HG03457 (cell line): ENCODE measurements around the gene ZNF22.

Experiments used
- ATAC-seq: cut with Tn5 transposase; IDR thresholded peaks from one replicate; pipeline ENCODE4 v1.9.1; 2021; ENCODE audit warnings: moderate number of reproducible peaks; ENCODE audit not compliant: unreplicated experiment

ZNF22 gene

DNA sequence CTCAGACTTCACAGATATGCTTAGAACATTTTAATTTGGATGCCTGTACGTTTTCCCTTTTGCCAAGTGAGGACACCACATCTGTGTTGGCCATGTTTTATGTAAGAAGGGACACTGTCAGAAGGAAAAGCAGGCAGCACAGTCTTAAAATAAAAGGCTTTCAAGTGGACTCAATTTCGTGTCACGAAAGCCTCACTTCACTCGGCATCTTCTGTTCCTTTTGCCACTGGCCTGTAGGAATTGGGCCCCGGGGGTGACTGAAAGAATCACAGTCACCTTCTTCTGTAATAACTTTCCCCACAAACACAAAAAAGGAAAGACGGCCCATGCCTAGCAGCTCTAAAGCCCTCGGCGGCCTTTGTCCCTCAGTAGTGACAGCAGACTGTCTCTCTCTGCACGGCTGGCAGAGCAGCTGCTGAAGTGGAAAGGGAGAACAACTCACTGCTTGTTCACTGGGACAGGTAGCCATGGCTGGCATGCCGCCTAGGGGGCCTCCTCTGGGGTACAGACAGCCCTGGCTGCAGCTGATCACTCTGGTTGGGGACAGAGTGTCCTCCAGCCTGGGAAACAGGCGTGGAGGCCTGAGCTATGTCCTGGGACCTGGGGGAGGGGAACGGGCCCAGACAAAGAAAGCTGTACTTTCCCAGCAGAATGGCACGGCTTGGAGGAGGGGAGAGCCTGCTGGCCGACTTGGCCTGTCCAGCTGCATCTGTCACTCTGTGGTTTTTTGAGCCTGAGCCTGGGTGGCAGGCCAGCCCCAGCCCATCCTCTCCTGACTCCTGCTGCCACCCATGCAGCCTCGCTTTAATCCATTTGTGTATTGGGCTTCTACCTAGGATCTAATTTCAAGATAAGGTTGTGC, 36.7 kb upstream of the ZNF22 start:
- no peak for ATAC-seq

DNA sequence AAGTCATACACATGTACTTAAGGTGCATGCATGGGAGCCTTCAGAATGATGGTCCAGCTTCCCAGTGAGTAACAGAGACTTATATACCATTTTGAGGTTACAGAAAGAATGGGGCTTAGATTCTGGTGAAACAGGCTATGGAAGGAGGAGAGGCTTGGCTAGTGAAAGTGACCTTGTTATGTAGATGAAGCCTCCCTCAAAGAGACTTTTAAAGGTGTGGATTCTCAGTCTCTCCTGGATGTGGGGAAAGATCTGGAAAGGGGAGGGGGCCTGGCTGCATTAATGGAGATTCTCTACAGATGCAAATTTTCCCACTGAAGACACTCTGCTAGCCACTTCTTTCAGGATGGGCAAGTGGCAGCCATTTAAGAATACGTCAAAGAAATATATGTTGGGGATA, 35.6 kb upstream of the ZNF22 start:
- ATAC-seq, result no peak

DNA sequence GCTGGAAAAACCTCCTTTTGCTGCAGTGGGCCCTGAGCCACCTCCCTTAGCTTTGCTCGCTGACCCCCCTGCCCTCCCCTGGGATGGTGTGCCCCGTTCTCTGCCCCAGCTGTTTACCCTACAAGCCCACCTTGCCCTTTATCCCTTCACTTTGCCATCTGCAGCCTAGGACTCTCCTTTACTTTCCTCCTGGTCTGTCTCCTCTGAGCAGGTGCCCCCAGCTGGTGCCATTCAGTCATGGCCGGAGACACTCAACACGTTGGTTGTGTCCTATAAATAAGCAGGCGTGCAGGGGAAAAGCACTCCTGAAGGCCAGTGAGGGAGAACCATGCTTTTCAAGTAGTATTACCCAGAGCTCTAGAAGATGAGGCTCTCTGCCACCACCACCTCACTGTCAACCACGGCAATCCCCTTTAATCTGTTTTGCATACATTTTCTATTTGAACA, 35.0 kb upstream of the ZNF22 start:
- peak; percentile 43 for ATAC-seq

DNA sequence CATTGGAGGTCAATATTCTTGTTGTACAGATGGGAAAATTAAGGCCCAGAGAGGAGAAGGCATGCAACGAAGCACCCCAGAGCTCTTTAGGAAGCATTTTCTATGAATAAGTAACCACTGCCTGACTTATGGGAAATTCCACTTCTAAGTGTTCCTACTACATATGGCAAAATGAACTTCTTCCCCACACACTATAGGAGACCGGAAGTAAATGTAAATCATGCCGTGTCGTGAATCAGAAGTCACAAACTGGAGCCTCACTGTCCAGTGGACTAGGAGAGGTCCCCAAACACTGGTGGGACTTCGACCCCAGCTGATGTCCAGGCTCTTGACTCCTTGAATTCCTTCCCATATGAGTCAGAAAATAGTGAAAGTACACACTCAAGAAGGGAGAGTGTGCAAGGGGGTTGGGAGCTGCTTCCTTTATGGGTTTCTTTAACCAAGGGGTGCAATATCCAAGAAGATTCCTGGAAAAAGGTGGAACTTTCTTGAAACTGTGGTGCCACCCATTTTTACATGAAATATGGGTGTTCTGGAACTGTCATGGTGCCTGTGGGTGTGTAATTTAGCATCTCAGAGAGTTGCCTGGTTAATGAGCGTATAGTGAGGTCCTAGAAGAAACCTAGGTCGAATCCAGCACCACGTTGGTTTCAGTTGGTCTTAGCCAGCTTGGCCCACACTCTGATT, 34.5 kb upstream of the ZNF22 start:
- peak; percentile 34 for ATAC-seq

DNA sequence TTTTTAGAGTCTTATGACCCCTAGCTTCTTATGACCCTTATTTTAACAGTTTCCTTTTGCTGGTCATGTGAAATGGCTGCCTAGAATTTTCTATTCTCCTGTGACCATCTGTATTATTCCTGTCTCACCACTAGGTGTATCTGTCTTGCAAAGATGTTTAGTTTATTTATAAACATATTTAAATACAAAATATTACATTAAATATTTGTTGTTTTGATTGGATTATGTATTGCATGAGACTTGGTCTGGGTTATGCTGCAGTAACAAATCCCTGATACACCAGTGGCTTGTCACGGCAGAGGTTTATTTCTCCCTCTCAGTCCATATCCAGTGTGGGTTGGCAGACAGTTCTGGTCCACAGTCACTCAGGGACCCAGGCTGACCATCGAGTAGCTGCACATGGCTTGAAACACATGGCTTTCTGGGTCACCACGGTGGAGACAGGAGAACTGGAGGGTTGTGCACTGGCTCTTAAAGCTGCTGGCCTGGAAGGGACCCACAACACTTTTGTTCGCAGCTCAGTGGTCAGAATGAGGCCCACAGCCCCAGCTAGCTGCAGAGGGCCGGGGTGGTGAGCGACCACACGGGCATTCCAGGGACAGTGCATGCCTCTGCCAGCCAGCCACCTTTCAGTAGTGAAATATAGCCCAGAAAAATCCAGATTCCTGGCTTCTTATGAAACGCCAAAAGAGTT, 33.8 kb upstream of the ZNF22 start:
- no peak for ATAC-seq

DNA sequence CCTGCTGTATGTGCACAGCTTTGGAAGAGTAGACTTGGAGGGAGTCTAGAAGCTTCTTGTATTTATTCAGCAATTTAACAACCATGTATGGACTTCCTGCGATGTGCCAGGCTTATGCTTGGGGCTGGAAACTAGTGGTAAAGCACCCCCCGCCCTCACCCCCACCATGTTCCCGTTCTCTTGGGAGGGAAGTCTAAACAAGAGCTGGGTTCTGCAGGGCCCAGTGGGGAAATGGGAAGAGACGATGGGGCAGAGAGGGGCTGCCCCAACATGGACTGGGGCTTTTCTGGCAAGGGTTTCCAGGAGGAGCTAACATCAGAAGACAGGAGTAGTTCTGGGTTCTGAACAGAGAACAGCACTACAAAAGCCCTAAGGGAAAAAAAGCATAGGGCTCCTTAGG, 33.1 kb upstream of the ZNF22 start:
- no peak for ATAC-seq

DNA sequence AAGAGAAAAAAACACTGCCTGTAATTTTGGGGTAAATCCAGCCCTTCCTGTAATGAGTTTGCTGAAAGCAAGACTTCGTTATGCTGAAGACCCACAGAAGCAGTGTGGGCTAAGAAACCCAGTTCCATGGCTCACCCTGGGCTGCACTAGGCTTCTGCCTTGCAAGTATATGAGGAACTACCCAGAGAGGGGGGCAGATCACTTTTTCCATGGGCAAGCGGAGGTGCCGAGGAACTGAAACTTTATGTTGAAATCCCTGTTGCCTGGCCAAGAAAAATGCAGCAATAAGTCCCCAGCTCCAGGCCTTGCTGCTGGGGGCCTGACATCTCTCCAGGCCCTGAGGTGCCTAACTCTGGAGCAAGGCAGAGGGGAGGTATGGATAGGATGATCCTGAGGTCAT, 32.6 kb upstream of the ZNF22 start:
- ATAC-seq, result no peak

DNA sequence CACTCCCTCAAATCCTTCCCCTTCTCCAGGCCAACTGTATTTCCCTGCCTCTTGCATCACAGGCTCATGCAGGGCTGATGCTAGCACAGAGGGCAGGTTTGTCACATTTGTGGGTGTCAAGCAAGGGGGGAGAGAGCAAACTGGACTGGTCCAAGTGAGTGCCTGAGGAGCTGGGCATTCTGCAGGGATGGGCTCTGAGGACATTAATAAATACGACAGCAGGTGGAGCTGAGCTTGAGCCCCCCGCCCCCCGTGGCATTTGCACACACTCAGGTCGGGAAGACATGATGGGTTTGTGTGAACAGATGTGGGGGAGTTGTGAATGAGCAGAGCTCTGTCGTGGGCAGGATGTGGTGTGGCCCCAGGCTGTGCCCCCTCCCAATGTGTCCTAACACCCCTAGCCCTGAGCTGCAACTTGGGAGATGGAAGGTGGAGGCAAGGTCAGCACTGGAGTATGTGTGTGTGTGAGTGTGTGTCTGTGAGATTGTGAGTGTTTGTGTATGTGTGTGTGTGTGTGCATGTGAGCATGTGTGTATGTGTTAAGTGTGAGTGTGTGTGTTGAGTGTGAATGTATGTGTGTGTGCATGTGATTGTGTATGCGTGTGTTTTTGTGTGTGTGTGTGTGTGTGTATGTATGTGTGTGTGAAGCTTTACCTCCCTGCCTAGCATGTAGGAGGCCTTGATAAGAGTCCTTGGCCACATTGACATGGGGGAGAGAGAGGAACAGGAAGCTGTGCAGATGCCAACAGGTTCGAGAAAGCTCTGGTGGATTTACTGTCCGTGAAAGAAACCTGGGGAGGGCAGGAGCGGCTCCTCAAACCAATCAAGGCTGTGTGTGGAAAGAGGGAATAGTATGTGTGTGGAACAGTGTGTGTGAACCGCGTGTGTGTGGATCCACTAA, 32.0 kb upstream of the ZNF22 start:
- ATAC-seq, result no peak

DNA sequence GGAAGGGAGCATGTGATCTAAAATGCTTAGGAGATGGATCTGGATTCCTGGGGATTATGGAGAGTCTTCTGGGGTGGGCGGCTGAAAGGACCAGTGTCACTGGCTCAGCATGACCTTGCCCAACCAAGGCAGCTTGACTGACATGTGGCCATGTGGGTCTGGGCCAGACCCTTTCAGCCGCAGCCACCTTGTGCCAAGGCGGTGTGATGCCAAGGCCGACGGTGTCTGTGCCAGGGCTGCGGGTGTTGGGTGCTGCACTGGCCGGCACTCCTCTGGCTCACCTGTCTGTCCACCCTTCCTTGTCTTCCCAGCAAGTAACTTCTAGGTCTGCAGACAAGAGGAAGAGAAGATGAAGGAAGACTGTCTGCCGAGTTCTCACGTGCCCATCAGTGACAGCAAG, 30.9 kb upstream of the ZNF22 start:
- ATAC-seq, result no peak

DNA sequence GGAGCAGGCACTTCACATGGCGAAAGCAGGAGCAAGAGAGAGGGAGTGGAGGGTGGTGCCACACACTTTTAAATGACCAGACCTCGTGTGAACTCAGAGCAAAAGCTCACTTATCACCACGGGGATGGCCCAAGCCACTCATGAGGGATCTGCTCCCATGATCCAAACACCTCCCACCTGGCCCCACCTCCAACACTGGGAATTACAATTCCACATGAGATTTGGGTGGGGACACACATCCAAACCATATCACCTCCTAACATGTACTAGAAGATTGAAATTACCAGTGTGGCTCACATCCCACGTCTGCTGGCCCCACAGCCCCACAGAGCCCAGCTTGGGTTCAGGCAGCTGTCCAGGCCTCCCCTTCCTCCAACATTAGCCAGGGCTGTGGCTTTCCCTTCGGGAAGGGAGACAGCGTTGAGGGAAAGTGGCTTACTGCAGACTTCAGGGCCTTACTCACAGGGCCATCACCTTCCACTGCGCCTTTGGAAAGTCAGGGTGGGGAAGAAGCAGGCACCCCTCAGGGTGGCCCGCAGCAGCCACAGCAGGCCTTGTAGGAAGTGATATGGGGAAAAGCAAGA, 29.8 kb upstream of the ZNF22 start:
- no peak for ATAC-seq

DNA sequence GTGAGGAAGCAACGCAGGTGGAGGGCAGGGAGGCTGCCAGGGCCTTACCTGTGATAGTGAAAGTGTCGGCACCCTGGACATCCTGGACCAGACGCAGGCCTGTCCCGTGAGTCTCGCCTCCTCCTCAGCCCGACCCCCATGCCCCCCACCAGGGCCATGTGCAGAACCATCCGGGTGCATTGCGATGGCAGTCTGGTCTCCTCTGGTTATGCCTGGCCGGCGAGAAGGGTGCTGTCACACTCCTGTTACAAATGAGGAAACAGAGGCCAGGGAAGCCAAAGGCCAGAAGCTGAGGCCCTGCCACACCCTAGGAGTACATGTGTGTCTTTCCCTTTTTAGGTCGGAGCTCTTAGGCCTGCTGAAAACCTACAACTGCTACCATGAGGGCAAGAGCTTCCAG, 29.3 kb upstream of the ZNF22 start:
- ATAC-seq, result no peak

DNA sequence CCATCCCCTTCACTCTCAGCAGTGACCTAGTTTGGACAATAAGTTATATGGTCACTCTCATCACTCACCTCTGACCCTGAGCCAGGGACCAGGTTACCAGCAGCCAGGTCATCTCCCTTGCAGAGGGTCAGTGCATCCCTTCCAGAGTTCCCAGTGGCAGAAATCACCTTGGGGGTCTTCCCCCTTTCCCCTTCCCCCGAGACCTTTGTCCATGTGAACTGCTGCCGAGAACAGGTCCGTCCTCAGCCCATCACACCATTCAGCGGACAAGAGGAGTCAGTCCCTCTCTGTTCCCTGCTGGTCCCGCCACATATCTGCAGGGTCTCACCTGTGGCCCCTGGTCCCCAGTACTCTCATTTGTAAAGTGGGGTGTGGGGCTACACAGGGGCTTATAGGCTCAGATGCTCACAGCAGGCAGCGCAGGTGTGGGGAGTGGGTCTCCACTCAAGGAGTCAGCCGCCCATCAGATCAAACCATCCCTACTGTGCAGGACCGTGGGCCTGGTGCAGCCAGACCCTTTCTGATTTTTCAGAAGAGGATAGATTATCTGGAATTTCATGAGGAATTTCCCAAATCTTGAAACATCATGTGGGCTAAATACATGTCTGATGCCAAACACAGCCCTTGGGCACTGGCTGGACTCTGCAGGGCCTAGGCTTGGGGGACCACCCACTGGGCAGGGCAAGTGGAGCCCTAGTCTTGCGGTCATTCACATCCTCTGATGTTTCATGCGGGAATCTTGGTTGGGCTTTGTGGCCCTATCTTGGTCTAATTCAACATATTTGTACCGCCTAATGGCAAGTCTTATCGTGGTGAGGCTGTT, 28.6 kb upstream of the ZNF22 start:
- ATAC-seq, result no peak

DNA sequence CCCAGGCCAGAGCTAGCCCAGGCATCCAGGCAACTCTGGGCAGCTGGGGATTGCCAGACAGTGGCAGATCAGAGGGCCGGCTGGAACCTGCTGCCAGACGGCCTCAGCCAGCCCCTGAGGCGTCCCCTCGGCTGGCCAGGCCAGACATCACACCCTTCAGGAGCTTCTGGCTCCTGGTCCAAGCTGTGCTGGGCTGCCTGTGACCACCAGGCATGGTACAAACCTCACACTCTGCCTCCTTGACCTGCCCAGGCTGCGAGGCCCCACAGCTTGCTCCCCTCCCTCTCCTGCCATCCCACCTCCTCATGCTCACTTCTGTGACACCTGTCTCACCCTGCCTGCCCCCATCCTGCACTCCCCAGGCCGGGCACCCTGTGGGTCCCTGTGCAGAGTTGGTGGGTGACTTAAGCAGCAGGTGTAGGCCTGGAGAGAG, 27.8 kb upstream of the ZNF22 start:
- no peak for ATAC-seq

DNA sequence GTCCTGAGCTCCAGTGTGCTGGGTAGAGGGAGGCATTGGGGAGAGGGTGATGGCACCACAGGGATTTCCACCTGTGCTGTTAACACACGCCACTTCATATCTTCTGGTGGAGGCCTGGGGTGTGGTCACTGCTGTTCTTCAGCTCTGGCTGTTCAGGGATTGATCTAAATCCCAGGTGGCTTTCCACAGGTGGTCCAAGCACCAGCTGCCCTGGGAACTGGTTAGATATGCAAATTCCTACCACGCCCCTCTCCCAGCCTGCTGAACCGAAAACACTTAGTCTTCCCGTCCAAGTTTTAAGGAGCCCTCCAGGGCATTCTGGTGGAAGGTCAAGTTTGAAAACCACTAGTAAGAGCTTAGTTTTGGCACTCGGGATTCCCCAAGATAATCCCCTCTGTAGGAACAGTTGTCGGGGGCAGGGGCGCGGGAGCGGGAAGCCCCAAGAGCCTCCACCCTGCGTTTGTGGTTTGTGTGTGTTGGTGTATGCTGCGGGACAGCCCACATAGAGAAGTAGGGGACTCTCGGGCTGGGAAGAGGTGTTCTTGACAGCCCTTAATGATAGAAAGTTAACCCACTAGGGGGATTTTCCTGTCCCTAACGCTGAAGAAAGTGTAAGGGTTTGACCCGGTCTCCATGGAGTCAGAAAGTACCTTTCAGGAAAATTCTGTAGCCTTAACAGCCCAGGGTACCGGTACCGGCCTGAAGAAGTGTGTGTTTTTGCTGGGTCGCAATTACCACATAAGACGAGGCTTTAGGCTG, 27.2 kb upstream of the ZNF22 start:
- ATAC-seq, result no peak

DNA sequence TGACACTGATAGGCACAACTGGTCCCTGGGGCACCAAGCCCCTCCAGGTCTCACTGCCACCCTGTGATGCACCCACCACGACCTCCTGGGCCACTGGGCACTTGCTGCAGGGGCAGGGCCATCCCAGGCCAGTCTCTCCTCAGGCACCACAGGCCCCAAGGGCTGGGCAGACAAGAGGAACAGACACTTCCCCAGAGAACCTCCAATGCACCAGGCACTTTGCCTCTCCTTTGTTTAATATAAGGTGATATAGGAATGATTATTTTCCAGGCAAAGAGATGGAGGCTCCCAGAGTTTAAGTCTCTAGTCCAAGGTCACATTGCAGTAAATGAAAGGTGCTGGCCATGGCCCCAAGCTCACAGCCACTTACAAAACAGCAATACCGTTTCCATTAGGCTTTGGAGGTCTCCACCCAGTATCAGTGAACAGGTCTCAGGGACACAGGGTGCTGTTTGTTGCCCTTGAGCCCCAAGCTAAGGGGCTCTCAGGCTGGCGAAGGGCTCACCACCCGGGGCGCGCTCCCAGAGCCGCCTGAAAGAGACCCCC, 26.6 kb upstream of the ZNF22 start:
- ATAC-seq, result no peak

DNA sequence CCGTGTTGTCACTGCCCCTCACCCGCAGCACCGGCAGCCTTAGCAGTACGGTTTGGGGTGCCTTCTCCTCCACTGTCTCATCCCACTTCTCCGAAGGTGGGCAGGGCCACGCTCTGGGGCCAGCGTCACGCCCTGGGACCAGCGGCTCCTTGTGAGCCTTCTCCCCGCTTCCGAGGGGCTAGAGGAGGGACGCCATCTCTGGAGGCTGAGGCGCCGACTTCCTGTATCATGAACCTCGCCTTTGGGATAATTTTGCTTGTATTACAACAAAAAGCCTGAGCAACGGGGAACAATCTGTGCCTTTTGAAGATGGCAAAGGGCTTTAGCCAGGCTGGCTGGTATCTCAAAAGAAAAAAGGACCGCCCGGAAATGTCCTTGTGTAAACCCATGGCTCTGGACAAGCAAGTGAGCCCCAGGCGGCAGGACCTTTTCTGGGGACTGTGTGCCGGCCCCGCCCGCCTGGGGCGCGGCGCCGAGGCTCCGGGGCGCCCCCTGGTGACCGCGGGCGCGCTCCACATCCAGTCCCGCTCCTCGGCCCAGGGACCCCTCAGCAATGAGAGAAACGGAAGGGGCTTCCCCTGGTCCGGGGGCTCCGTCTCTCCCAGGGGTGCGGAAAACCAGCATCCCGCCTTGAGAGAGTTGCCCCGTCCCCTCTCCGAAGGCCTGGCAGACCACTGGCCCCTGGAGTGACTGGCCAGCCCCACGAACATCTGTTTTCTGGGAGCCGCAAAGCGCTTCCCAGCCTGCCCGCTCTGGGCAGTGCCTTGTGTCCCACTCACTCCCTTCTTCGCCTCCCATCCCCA, 25.9 kb upstream of the ZNF22 start:
- peak; percentile 63 for ATAC-seq

DNA sequence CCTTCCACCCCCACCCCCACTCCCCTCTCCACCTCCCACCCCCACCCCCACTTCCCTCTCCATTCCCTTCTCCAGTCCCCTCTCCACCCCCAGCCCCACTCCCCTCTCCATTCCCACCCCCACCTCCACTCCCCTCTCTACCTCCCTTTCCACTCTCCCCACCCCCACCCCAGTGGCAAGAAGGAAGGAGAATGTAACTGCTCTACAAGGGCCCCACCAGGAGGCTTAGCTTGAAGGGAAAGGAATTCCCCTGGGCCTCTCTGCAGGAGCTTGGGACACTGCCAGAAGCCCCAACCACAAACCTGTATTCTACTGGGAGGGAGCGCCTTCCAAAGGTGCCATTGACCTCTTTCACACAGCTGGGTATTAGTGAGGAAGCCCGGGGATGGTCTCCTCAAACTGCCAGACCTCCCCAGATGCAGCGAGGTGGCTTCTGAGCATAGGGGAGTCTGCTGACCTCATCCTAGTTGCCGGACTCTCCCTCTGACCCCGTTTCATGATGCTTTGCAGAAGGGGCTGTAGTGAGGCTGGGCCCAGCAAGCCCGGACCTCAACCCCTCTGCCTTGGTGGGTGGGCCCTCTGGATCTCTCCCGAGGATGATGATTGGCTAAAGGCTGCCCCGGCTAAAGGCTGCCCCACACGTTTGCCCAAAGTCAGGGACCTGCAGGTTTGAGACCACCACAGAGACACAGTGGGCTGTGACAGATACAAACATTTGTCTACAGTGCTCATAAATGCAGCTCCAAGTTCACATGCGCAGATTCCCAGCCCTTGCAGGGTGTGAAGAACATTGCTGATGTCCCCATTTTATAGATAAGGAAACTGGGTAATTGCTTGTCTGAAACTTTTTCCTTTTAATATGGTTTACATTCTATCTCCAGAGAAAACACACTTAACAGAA, 25.0 kb upstream of the ZNF22 start:
- no peak for ATAC-seq
